HEK293 (cell line): ENCODE results near the gene TMEM167A.
A peak's percentile ranks its signal among the peaks of the same experiment; 100 is the strongest.

Source experiments
- BCL11B ChIP-seq: fragments of 450-650 bp; formaldehyde crosslinking; IDR thresholded peaks from 2 replicates; pipeline ENCODE4 v1.5.1; 2016; ENCODE audit warnings: low read depth, missing biosample characterization, missing genetic modification characterization
- ELK4 ChIP-seq: IDR thresholded peaks from 2 replicates; pipeline ENCODE4 v1.6.1; 2011; ENCODE audit warnings: mild to moderate bottlenecking, low read depth, low read length, borderline replicate concordance
- GLIS1 ChIP-seq: fragments of 450-650 bp; formaldehyde crosslinking; IDR thresholded peaks from 2 replicates; pipeline ENCODE4 v1.5.1; 2016; ENCODE audit warnings: missing biosample characterization, missing genetic modification characterization
- GLIS2 ChIP-seq: fragments of 450-650 bp; formaldehyde crosslinking; IDR thresholded peaks from 2 replicates; pipeline ENCODE4 v1.5.1; 2016; ENCODE audit warnings: missing biosample characterization, missing genetic modification characterization
- HOXD13 ChIP-seq: sonication (generic); formaldehyde crosslinking; IDR thresholded peaks from 2 replicates; pipeline ENCODE4 v1.8.0; 2022; ENCODE audit warnings: missing genetic modification reagents, borderline replicate concordance
- KLF1 ChIP-seq: fragments of 450-650 bp; formaldehyde crosslinking; IDR thresholded peaks from 2 replicates; pipeline ENCODE4 v1.5.1; 2016; ENCODE audit warnings: missing biosample characterization, missing genetic modification characterization
- OSR2 ChIP-seq: fragments of 450-650 bp; formaldehyde crosslinking; IDR thresholded peaks from 2 replicates; pipeline ENCODE4 v1.5.1; 2016; ENCODE audit warnings: missing biosample characterization, missing genetic modification characterization
- PRDM1 ChIP-seq: fragments of 450-650 bp; formaldehyde crosslinking; IDR thresholded peaks from 2 replicates; pipeline ENCODE4; 2016; ENCODE audit warnings: missing biosample characterization, missing genetic modification characterization
- PRDM6 ChIP-seq: fragments of 450-650 bp; formaldehyde crosslinking; IDR thresholded peaks from 2 replicates; pipeline ENCODE4 v1.5.1; 2017; ENCODE audit warnings: missing biosample characterization, missing genetic modification characterization
- SP7 ChIP-seq: fragments of 450-650 bp; formaldehyde crosslinking; IDR thresholded peaks from 2 replicates; pipeline ENCODE4 v1.5.1; 2016; ENCODE audit warnings: missing biosample characterization, missing genetic modification characterization
- ZBTB20 ChIP-seq: fragments of 450-650 bp; formaldehyde crosslinking; IDR thresholded peaks from 2 replicates; pipeline ENCODE4 v1.5.1; 2016; ENCODE audit warnings: missing biosample characterization, missing genetic modification characterization
- ZBTB7A ChIP-seq: fragments of 450-650 bp; formaldehyde crosslinking; IDR thresholded peaks from 2 replicates; pipeline ENCODE4 v1.5.1; 2016; ENCODE audit warnings: low read depth, missing biosample characterization, missing genetic modification characterization
- ZIC2 ChIP-seq: fragments of 450-650 bp; formaldehyde crosslinking; IDR thresholded peaks from 2 replicates; pipeline ENCODE4 v1.5.1; 2016; ENCODE audit warnings: missing biosample characterization, missing genetic modification characterization
- ZNF112 ChIP-seq: fragments of 450-650 bp; formaldehyde crosslinking; IDR thresholded peaks from 2 replicates; pipeline ENCODE4 v1.5.0; 2017; ENCODE audit warnings: missing biosample characterization, missing genetic modification characterization
- ZNF140 ChIP-seq: fragments of 450-650 bp; formaldehyde crosslinking; IDR thresholded peaks from 2 replicates; pipeline ENCODE4 v1.5.1; 2016; ENCODE audit warnings: missing biosample characterization, missing genetic modification characterization
- ZNF148 ChIP-seq: fragments of 450-650 bp; formaldehyde crosslinking; IDR thresholded peaks from 2 replicates; pipeline ENCODE4 v1.5.0; 2017; ENCODE audit warnings: missing biosample characterization, missing genetic modification characterization, borderline replicate concordance
- ZNF157 ChIP-seq: fragments of 450-650 bp; formaldehyde crosslinking; IDR thresholded peaks from 2 replicates; pipeline ENCODE4 v1.5.1; 2016; ENCODE audit warnings: missing biosample characterization, missing genetic modification characterization
- ZNF23 ChIP-seq: fragments of 450-650 bp; formaldehyde crosslinking; IDR thresholded peaks from 2 replicates; pipeline ENCODE4 v1.5.1; 2016; ENCODE audit warnings: missing biosample characterization, missing genetic modification characterization, borderline replicate concordance
- ZNF274 ChIP-seq, 2 experiments: fragments of 200-500 bp in 1 of 2; fragments of 450-650 bp in 1 of 2; sonication (Bioruptor generic) in 1 of 2; formaldehyde crosslinking in 1 of 2; IDR thresholded peaks; 2 replicates each; pipeline versions ENCODE4 v1.5.1 to v1.6.1; 2014 to 2016; ENCODE audit warnings: borderline replicate concordance in 1 of 2, inconsistent platforms in 1 of 2, low read length in 1 of 2, missing biosample characterization in 1 of 2, missing genetic modification characterization in 1 of 2
- ZNF292 ChIP-seq: fragments of 450-650 bp; formaldehyde crosslinking; IDR thresholded peaks from 2 replicates; pipeline ENCODE4 v1.5.1; 2016; ENCODE audit warnings: low read depth, missing biosample characterization, missing genetic modification characterization, borderline replicate concordance
- ZNF311 ChIP-seq: fragments of 450-650 bp; formaldehyde crosslinking; IDR thresholded peaks from 2 replicates; pipeline ENCODE4 v1.5.1; 2017; ENCODE audit warnings: missing biosample characterization, missing genetic modification characterization, borderline replicate concordance
- ZNF341 ChIP-seq: fragments of 450-650 bp; formaldehyde crosslinking; IDR thresholded peaks from 2 replicates; pipeline ENCODE4; 2016; ENCODE audit warnings: low read depth, missing biosample characterization, missing genetic modification characterization
- ZNF354C ChIP-seq: fragments of 450-650 bp; formaldehyde crosslinking; IDR thresholded peaks from 2 replicates; pipeline ENCODE4 v1.5.1; 2016; ENCODE audit warnings: missing biosample characterization, missing genetic modification characterization, low read depth, borderline replicate concordance
- ZNF366 ChIP-seq: fragments of 450-650 bp; formaldehyde crosslinking; conservative IDR thresholded peaks from 2 replicates; pipeline ENCODE4 v1.5.1; 2016; ENCODE audit warnings: missing biosample characterization, missing genetic modification characterization
- ZNF391 ChIP-seq: fragments of 450-650 bp; formaldehyde crosslinking; IDR thresholded peaks from 2 replicates; pipeline ENCODE4 v1.5.1; 2016; ENCODE audit warnings: low read depth, missing biosample characterization, missing genetic modification characterization, borderline replicate concordance
- ZNF394 ChIP-seq: fragments of 450-650 bp; formaldehyde crosslinking; IDR thresholded peaks from 2 replicates; pipeline ENCODE4 v1.5.1; 2016; ENCODE audit warnings: missing biosample characterization, missing genetic modification characterization, mild to moderate bottlenecking, moderate library complexity, borderline replicate concordance
- ZNF423 ChIP-seq: fragments of 450-650 bp; formaldehyde crosslinking; IDR thresholded peaks from 2 replicates; pipeline ENCODE4 v1.5.1; 2016; ENCODE audit warnings: missing biosample characterization, missing genetic modification characterization
- ZNF610 ChIP-seq: fragments of 450-650 bp; formaldehyde crosslinking; IDR thresholded peaks from 2 replicates; pipeline ENCODE4 v1.5.1; 2016; ENCODE audit warnings: missing biosample characterization, missing genetic modification characterization, borderline replicate concordance
- ZNF658 ChIP-seq: fragments of 450-650 bp; formaldehyde crosslinking; IDR thresholded peaks from 2 replicates; pipeline ENCODE4; 2016; ENCODE audit warnings: missing biosample characterization, missing genetic modification characterization
- ZNF830 ChIP-seq: fragments of 450-650 bp; IDR thresholded peaks from 2 replicates; pipeline ENCODE4 v1.5.0; 2018; ENCODE audit warnings: missing biosample characterization, missing genetic modification characterization, low read depth, mild to moderate bottlenecking, moderate library complexity
- ZSCAN4 ChIP-seq: fragments of 450-650 bp; formaldehyde crosslinking; IDR thresholded peaks from 2 replicates; pipeline ENCODE4 v1.5.1; 2017; ENCODE audit warnings: missing biosample characterization, missing genetic modification characterization
- TF ChIP-seq, protein P1 (sequence below): fragments of 450-650 bp; formaldehyde crosslinking; IDR thresholded peaks from 2 replicates; pipeline ENCODE4 v1.5.1; 2016; ENCODE audit warnings: missing biosample characterization, missing genetic modification characterization
- TF ChIP-seq, protein P2 (sequence below): fragments of 450-650 bp; formaldehyde crosslinking; IDR thresholded peaks from 2 replicates; pipeline ENCODE4 v1.5.1; 2016; ENCODE audit warnings: missing biosample characterization, missing genetic modification characterization

The TMEM167A gene

GRCh38 chr5:83099001-83099400 lies 21.8 kb upstream of the TMEM167A start (continued):
- TF ChIP-seq ZNF112 (no peak), SP7 (peak; percentile 95), ZNF354C (tag by site-specific recombination) (no peak), ELK4 (no peak), ZNF23 (tag by site-specific recombination) (no peak), PRDM1 (0 out of 2 replicates have a peak, but pooled peaks have one; percentile 8), PRDM6 (tag by site-specific recombination) (peak; percentile 73), BCL11B (tag by site-specific recombination) (no peak), ZNF148 (tag by site-specific recombination) (no peak), ZNF140 (no peak), GLIS2 (tag by site-specific recombination) (no peak), ZNF610 (no peak), HOXD13 (CRISPR knock-in tag) (no peak), ZNF423 (tag by site-specific recombination) (no peak), ZNF391 (no peak), OSR2 (tag by site-specific recombination) (peak; percentile 69; the same call in 1 of the 2 replicates), ZBTB20 (tag by site-specific recombination) (no peak), ZNF274 (IDR thresholded peaks at IDR 0.05; ENCODE audit: low read length) (no peak), ZNF274 (tag by site-specific recombination; IDR thresholded peaks at IDR 0.05; ENCODE audit: borderline replicate concordance) (no peak), ZNF394 (no peak), ZNF658 (tag by site-specific recombination) (no peak), KLF1 (no peak), ZBTB7A (no peak), ZSCAN4 (tag by site-specific recombination) (no peak), ZNF292 (tag by site-specific recombination) (no peak), GLIS1 (tag by site-specific recombination) (peak; percentile 49), ZIC2 (tag by site-specific recombination) (no peak), ZNF311 (tag by site-specific recombination) (no peak), ZNF157 (tag by site-specific recombination) (no peak), ZNF366 (tag by site-specific recombination) (peak; percentile 63; the same call in 1 of the 2 replicates), ZNF341 (tag by site-specific recombination) (no peak), ZNF830 (tag by site-specific recombination) (no peak)
- TF ChIP-seq, protein P1, sequence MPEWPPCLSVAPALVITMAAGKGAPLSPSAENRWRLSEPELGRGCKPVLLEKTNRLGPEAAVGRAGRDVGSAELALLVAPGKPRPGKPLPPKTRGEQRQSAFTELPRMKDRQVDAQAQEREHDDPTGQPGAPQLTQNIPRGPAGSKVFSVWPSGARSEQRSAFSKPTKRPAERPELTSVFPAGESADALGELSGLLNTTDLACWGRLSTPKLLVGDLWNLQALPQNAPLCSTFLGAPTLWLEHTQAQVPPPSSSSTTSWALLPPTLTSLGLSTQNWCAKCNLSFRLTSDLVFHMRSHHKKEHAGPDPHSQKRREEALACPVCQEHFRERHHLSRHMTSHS (tag by site-specific recombination) = no peak
- TF ChIP-seq, protein P2, sequence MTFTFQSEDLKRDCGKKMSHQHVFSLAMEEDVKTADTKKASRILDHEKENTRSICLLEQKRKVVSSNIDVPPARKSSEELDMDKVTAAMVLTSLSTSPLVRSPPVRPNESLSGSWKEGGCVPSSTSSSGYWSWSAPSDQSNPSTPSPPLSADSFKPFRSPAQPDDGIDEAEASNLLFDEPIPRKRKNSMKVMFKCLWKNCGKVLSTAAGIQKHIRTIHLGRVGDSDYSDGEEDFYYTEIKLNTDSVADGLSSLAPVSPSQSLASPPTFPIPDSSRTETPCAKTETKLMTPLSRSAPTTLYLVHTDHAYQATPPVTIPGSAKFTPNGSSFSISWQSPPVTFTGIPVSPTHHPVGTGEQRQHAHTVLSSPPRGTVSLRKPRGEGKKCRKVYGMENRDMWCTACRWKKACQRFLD (tag by site-specific recombination) = no peak
